ENCODE measurements around the gene TAS2R30.
"Not testable (repeated sequence)": the region's sequence is repeated elsewhere in the genome, so short reads cannot be mapped to it uniquely, and the experiment has no call there.

DNA sequence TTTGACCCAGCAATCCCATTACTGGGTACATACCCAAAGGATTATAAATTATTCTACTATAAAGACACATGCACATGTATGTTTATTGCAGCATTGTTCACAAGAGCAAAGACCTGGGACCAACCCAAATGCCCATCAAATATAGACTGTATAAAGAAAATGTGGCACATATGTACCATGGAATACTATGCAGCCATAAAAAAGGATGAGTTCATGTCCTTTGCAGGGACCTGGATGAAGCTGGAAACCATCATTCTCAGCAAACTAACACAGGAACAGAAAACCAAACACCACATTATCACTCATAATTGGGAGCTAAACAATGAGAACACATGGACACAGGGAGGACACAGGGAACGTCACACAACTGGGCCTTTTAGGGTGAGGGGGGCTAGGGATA lies 20.3 kb downstream of the TAS2R30 start:
- TF ChIP-seq, protein P1, sequence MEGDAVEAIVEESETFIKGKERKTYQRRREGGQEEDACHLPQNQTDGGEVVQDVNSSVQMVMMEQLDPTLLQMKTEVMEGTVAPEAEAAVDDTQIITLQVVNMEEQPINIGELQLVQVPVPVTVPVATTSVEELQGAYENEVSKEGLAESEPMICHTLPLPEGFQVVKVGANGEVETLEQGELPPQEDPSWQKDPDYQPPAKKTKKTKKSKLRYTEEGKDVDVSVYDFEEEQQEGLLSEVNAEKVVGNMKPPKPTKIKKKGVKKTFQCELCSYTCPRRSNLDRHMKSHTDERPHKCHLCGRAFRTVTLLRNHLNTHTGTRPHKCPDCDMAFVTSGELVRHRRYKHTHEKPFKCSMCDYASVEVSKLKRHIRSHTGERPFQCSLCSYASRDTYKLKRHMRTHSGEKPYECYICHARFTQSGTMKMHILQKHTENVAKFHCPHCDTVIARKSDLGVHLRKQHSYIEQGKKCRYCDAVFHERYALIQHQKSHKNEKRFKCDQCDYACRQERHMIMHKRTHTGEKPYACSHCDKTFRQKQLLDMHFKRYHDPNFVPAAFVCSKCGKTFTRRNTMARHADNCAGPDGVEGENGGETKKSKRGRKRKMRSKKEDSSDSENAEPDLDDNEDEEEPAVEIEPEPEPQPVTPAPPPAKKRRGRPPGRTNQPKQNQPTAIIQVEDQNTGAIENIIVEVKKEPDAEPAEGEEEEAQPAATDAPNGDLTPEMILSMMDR (IDR thresholded peaks at IDR 0.05) = not testable (repeated sequence)
- not testable (repeated sequence) for TF ChIP-seq POLR2AphosphoS5 (IDR thresholded peaks at IDR 0.05)

Data from transverse colon (tissue), 4 donors.